IPS-18c (cell line): ENCODE data around the gene CELA2B.
"Not testable (repeated sequence)": the region's sequence is repeated elsewhere in the genome, so short reads cannot be mapped to it uniquely, and the experiment has no call there.

Experiments
- H3K4me3 ChIP-seq: 2 replicates; pipeline ENCODE4 v1.7.0; 2013; ENCODE audit warnings: low read depth, mild to moderate bottlenecking, low read length, moderate library complexity; ENCODE audit not compliant: insufficient read depth
- H3K9me3 ChIP-seq: one replicate; pipeline ENCODE4 v1.6.1; 2013; ENCODE audit warnings: mild to moderate bottlenecking, low read length, moderate library complexity; ENCODE audit not compliant: control insufficient read depth, insufficient read depth

The CELA2B gene

GRCh38 chr1:15475752-15476314 lies at the start of gene CELA2B:
Gene CELA2B (plus strand): TSS chr1:15476104. CDS start chr1:15476126, 22 bp downstream.
- H3K9me3 ChIP-seq = no peaks in the 10 kb centered on the region
- H3K4me3 ChIP-seq = no peak within 1 kb of the TSS

GRCh38 chr1:15426492-15427279 lies 49.2 kb upstream of the CELA2B start:
- Histone ChIP-seq H3K9me3 (peaks cover 2% of the 10 kb centered on the region), H3K4me3 (no peak overlapping the region)

- Histone ChIP-seq H3K4me3 (no peak overlapping the region), H3K9me3 (peaks cover 2% of the 10 kb centered on the region)
Observed at GRCh38 chr1:15427280-15427666, 48.6 kb upstream of the CELA2B start.

GRCh38 chr1:15428252-15428651 lies 47.7 kb upstream of the CELA2B start:
- H3K4me3 ChIP-seq, H3K9me3 ChIP-seq: not testable (repeated sequence)

- no peak overlapping the region for H3K4me3 ChIP-seq
- H3K9me3 ChIP-seq = peaks cover 1% of the 10 kb centered on the region
Observed at GRCh38 chr1:15428815-15429435, 47.0 kb upstream of the CELA2B start.

GRCh38 chr1:15429701-15430149 lies 46.2 kb upstream of the CELA2B start:
- Histone ChIP-seq H3K9me3 (no peaks in the 10 kb centered on the region), H3K4me3 (no peak overlapping the region)

GRCh38 chr1:15430787-15431570 lies 44.9 kb upstream of the CELA2B start:
- H3K4me3 ChIP-seq = no peak overlapping the region
- H3K9me3 ChIP-seq = no peaks in the 10 kb centered on the region

GRCh38 chr1:15431571-15431948 lies 44.3 kb upstream of the CELA2B start:
- no peaks in the 10 kb centered on the region for H3K9me3 ChIP-seq
- H3K4me3 ChIP-seq = no peak overlapping the region

GRCh38 chr1:15432324-15432723 lies 43.6 kb upstream of the CELA2B start:
- no peak overlapping the region for H3K4me3 ChIP-seq
- H3K9me3 ChIP-seq = no peaks in the 10 kb centered on the region

- Histone ChIP-seq H3K9me3 (no peaks in the 10 kb centered on the region), H3K4me3 (no peak overlapping the region)
Observed at GRCh38 chr1:15433471-15433870, 42.4 kb upstream of the CELA2B start.

- H3K9me3 ChIP-seq, H3K4me3 ChIP-seq: not testable (repeated sequence)
Observed at GRCh38 chr1:15434739-15435138, 41.2 kb upstream of the CELA2B start.

GRCh38 chr1:15435239-15436077 lies 40.4 kb upstream of the CELA2B start:
- Histone ChIP-seq H3K4me3 (no peak overlapping the region), H3K9me3 (no peaks in the 10 kb centered on the region)

- H3K4me3 ChIP-seq = no peak overlapping the region
- H3K9me3 ChIP-seq = no peaks in the 10 kb centered on the region
Observed at GRCh38 chr1:15436881-15437442, 38.9 kb upstream of the CELA2B start.

- Histone ChIP-seq H3K4me3 (no peak overlapping the region), H3K9me3 (no peaks in the 10 kb centered on the region)
Observed at GRCh38 chr1:15439325-15439724, 36.6 kb upstream of the CELA2B start.

GRCh38 chr1:15440357-15440756 lies 35.5 kb upstream of the CELA2B start:
- Histone ChIP-seq H3K9me3 (no peaks in the 10 kb centered on the region), H3K4me3 (no peak overlapping the region)

GRCh38 chr1:15441247-15441646 lies 34.7 kb upstream of the CELA2B start:
- Histone ChIP-seq H3K9me3 (no peaks in the 10 kb centered on the region), H3K4me3 (no peak overlapping the region)

GRCh38 chr1:15442119-15442518 lies 33.8 kb upstream of the CELA2B start:
- Histone ChIP-seq H3K4me3 (no peak overlapping the region), H3K9me3 (no peaks in the 10 kb centered on the region)
